Lower leg skin (tissue), 3 donors: Measurements from ENCODE around the gene ZNF75A.

Experiments used
- CTCF ChIP-seq, 3 donors: fragments of 450-650 bp; IDR thresholded peaks; one replicate each; pipeline ENCODE4 v1.5.1; 2016; ENCODE audit warnings: antibody characterized with exemption in 3 of 3, mild to moderate bottlenecking in 3 of 3, moderate library complexity in 2 of 3
- POLR2A ChIP-seq, 2 donors: fragments of 450-650 bp; IDR thresholded peaks; one replicate each; pipeline ENCODE4 v1.6.1; 2016 to 2017; ENCODE audit warnings: antibody characterized with exemption in 2 of 2, mild to moderate bottlenecking in 1 of 2, moderate library complexity in 1 of 2

- TF ChIP-seq CTCF (IDR thresholded peaks at IDR 0.05) (no peak), POLR2A (IDR thresholded peaks at IDR 0.05) (no peak)
Observed at GRCh38 chr16:3355589-3355988, 50.3 kb downstream of the ZNF75A start, which contains the start of gene OR2C1.
